ENCODE measurements around the gene GPRIN2.

Gene GPRIN2

DNA sequence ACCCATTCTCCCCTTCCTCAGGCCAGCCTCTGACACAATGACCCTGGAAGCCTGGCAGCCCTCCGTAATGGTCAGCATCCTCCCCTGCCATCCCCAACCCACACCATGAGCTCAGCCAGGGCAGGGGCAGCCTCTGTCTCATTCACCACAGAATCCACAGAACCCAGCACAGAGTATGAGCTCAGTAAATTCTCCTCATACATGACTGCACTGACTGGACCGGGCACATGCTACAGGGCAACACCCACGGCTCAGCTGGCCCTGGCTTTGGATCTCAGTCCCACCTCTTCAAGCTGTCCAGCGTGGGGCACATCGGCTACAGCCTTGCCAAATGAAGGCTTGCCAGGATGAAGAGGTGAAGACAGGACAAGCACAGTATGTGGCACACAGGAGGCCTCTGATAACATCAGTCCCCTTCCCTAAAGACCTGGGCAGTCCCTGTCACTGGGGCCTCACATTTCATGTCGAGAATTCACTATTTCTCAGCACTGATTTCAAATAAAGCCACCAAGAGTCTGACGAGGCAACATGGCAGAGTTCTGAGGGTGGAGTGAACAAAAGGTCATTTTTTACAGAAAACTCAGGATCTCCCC lies 7.9 kb downstream of the GPRIN2 start:
- DNase-seq (ENCODE audit: low spot score): no peak

- DNase-seq (ENCODE audit: low spot score): no peak
Measured at GRCh38 chr10:46547541-46548497, 8.6 kb downstream of the GPRIN2 start.

DNA sequence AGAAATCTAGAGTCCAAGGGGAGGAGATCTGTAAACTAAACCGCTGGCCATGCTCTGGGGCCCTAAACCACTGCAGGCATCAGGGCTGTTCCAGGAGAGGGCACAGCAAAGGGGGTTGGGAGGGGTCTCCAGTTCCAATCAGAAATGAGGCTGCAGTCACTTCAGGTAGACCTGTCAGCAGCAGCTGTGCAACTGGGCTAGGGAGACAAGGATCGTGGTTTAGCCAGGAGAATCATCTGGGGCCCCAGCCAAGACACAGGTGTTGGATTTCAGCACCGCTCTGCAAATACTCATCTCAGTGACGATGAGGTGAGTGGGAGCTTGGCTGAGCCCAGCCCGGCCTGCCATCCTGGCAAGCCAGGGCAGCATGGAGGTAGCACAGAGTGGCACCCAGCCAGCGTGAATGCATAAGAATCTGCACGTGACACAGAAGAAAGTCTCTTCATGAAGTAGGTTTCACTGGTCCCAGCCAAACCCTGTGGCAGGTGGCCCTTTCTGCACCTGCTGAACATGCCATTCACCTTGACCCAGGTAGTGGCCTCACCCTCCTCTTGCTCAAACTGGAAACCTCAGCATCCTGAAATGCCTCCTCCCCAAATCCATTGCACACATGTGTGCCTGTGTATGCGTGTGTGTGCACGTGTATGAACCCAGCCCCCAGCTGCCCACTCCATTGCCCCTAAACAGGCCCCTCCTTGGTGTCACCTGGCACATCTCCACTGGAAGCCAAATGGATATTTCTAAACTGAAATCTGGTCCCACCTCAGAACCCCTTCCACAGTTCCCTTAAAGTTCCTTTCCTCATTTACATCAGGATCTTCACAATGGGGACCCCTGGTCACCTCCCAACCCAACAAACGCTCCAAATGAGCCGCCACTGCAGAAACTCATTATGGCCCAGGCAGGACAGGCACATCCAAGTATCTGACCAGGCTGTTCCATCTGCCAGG lies 9.6 kb downstream of the GPRIN2 start:
- DNase-seq (ENCODE audit: low spot score): no peak

DNA sequence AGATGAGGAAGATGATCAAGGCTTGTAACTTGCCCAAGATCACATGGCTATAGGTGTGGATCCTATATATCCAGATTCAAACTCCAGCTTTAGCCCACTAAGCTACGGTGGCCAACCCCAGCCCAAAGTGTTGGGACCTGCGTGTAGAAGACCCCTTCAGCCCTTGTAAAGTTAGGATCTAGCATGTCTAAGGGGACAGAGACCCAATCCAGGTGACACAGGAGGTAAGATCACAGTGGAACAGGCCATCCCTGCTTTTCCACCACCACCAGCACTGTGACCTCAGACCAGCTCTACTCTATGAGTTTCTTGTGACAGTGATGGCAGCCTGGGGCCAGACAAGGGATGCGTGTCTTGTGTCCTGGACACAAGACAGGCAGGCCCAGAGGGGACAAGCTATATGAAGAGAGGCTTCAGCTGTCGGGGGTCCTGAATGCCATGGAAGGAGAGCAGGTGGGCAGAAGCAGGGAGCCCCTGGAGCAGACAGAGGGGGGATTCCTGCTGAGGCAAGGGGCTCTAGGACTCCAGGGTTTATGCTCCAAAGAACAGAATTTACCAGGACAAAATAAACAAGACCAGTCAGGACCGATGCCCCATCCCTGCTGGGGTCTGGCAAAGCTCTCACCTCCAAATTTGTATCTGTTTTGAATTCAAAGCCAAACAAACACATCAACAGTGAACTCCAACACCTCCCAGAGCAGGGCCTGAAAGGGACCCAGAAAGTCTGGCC lies 10.4 kb downstream of the GPRIN2 start:
- DNase-seq (ENCODE audit: low spot score): no peak

GRCh38 chr10:46544989-46545791 lies 11.3 kb downstream of the GPRIN2 start:
- no peak for DNase-seq (ENCODE audit: low spot score)

DNA sequence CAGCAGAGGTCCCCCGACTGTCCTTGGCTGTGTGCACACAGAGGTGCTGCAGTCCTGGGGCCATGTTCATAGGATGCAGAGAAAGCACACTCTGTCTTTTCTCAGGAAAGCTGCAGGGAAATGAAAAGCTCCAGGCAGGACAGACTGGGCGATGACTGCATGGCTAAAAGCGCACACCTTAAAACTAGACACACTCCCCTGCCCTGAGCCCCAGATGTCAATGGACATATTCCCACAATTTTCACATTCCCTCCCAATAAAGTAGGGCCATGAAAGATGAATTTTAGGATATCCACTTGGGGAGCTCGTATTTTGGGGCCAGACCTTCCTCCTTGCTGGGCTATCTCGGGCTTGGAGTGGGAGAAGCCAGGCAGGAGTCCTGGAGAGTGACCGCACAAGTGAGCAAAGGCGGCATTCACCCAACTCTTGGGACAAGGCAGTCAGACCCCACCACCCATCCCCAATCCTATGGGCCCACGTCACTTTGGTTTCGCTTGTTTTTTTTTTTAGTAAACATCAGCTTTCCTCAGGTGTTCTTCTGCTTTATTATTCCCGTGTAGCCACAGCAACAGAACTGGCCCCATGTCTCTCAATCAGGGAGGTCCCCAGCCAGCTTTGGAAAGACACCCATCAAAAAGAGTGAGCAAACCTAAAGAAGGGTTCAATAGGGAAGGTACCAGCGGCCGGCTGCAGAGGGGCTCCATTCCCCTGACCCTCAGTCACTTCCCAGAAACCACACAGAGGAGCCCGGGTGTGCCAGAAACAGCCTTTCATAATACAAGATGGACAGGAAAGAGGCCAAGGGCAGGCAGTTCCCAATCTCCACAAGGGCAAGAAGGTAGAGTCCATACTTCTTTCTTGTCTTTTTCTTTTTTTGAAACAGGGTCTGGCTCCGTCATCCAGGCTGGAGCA lies 12.7 kb downstream of the GPRIN2 start:
- DNase-seq (ENCODE audit: low spot score): no peak

GRCh38 chr10:46542567-46543465 lies 13.6 kb downstream of the GPRIN2 start:
- no peak for DNase-seq (ENCODE audit: low spot score)

GRCh38 chr10:46541735-46542566 lies 14.5 kb downstream of the GPRIN2 start:
- DNase-seq (ENCODE audit: low spot score): no peak

DNA sequence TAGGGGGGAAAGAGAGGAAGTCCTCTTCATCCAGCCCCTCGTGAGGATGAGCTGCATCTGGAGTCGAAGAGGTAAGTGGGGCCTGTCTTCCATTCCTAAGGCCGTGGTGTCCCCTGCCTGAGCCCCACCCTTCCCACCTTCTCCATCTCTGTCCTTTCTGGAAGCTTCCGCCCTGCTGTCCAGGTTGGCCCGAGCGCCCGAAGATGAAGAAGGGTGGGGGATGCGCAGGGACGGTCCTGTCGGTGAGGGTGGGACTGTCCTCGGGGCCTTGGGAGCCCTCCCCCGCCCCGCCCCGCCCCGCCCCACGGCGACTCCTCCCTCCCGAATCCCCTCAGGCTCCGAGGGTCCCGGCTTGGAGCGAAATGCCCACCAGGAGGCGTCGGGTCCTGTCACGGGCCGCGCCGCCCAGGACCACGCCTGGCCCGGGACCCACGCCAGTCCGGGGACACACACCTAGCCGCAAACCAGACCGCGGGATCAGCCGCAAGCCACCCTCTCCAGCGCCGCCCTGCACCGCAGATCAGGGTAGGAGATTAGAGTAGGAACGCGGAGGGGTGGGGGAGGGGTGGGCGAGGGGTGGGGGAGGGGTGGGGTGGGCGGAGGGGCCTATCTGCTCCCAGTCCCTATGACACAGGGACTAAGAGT lies 15.3 kb downstream of the GPRIN2 start:
- DNase-seq (ENCODE audit: low spot score): no peak

GRCh38 chr10:46540412-46541016 lies 15.9 kb downstream of the GPRIN2 start:
- DNase-seq (ENCODE audit: low spot score): no peak

- no peak for DNase-seq (ENCODE audit: low spot score)
Measured at GRCh38 chr10:46539596-46540411, 16.7 kb downstream of the GPRIN2 start.

- no peak for DNase-seq (ENCODE audit: low spot score)
Measured at GRCh38 chr10:46538717-46539426, 17.6 kb downstream of the GPRIN2 start.

GRCh38 chr10:46538155-46538554 lies 18.3 kb downstream of the GPRIN2 start:
- DNase-seq (ENCODE audit: low spot score): no peak

- DNase-seq (ENCODE audit: low spot score): no peak
Measured at GRCh38 chr10:46537309-46537708, 19.1 kb downstream of the GPRIN2 start.

DNA sequence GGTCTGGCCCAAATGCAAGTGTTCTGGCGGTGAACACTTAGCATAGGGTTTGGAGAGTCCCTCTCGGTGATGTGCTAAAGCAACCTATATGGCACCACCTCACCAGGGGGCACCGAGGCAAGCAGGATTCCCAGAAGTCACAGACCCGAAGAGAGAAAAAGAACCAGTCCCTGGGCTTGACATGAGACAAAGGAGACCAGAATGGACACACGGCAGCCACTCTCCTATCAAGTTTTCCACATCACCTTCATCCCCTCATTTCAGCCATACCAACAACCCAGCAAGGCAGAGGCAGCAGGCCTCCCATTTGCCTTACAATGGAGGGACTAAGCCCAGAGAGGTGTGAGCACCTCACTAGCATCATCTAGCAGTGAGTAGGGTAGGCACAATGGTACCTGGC lies 19.7 kb downstream of the GPRIN2 start:
- no peak for DNase-seq (ENCODE audit: low spot score)
